Hepatic stellate cell (primary cell): ENCODE data around the gene ZFAND2B.

Source experiments
- DNase-seq: peaks from one replicate; pipeline ENCODE4 v3.0.0; 2011; ENCODE audit warnings: low spot score

ZFAND2B gene

DNA sequence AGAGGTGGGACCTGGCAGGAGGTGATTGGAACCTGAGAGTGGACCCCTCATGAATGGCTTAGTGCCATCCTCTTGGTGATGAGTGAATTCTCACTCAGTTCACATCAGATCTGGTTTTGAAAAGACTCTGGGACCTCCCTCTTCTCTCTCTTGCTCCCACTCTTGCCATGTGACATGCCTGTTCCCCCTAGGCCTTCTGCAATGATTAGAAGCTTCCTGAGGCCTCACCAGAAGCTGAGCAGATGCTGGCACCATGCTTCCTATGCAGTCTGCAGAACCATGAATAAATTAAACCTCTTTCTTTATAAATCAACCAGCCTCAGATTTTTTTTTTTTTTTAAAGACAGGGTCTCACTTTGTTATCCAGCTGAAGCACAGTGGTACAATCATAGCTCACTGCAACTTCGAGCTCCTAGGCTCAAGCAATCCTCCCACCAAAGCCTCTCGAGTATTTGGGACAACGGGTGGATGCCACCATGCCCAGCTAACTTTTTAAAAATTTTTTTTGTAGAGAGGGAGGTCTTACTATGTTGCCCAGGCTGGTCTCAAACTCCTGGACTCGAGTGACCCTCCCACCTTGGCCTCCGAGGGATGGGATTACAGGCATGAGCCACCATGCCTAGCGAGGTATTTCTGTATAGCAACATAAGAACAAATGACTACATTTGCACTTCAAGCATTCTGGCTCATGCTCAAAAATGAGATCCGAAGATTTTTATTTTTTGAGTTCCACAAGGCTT, 2.0 kb upstream of the ZFAND2B start:
- DNase-seq = no peak

DNA sequence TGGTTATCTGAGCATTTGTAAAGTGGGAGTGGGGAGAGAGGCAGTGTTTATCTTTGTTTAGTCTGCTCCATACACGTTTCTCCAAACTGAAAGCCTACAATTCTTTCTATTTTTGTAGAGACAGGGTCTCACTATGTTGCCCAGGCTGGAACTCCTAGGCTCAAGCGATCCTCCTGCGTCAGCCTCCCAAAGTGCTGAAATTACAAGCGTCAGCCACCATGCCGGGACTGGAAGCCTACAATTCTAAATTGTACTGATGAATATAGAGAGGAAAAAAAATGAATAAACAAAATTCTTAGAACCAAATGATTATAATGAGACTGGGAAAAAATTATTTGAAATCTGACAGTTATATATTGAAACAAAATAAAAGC, 1.4 kb upstream of the ZFAND2B start:
- no peak for DNase-seq

DNA sequence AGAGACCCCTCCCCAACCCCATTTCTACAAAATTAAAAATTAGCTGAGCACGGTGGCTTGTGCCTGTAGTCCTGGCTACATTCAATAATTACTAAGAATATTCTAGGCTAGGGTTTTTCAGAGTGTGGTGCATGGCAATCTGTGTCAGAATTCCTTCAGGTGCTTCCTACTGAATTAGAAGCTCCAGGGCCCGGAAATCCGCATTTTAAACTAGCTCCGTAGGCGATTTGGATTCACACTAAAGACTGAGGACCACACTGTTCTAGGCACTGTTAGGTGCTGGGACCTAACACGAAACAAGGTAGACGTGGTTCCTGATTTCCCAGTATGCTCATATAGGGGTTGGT, 628 bp upstream of the ZFAND2B start:
- DNase-seq = no peak

DNA sequence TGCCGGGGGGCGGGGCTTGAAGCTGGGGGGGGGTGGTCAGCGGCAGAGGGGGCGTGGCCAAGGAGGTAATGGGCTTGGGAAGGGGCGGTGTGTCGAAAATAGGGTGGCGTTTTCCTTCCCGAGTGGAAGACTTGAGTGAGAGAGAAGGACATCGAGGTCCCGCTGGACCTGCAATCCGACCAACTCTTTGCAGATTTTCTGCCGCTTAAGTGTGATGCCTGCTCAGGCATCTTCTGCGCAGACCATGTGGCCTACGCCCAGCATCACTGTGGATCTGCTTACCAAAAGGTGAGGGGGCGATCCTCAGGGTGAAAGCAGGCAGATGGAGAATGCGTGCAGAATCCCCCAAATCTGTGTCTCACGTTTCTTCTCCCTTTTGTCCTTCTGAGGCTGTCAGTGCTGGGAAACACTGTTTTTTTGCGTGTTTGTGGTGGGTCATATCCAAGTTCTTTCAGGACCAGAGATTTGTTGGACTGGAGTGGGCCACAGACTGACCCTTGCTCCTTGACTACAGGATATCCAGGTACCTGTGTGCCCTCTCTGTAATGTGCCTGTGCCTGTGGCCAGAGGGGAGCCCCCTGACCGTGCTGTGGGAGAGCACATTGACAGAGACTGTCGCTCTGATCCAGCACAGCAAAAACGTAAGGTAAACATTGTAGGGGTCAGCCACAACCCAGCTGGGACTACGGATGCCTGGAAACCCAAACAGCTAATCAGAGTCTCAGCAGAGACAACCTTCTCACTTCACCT, 727 bp downstream of the ZFAND2B start:
- DNase-seq = peak; percentile 31

DNA sequence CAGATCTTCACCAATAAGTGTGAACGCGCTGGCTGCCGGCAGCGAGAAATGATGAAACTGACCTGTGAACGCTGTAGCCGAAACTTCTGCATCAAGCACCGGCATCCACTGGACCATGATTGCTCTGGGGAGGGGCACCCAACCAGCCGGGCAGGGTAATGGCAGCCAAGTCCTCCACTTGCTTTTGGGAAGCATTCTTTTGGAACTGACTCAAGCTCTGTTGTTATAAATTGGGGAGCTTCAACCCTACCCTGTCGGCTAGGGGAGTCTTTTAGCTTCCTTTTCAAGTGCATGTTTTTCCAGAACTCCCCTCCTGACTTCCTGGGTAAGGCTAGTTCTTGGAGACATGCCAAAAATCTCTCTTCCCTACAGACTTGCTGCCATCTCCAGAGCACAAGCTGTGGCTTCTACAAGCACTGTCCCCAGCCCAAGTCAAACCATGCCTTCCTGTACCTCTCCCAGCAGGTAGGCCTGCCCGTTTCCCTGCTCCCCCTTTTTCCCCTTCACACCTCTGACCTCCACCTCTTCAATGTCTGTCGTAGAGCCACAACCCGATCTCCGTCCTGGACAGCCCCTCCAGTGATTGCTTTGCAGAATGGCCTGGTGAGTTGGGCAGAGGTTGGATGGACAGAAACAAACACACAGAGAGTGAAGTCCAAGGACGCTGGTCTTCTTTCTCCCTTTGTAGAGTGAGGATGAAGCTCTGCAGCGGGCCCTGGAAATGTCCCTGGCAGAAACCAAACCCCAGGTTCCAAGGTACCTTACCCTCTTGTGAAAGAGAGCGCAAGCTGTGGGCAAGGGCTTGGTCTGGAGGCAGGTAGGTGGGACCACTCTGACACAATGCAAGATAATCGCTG, 1.5 kb downstream of the ZFAND2B start:
- peak; percentile 83 for DNase-seq

DNA sequence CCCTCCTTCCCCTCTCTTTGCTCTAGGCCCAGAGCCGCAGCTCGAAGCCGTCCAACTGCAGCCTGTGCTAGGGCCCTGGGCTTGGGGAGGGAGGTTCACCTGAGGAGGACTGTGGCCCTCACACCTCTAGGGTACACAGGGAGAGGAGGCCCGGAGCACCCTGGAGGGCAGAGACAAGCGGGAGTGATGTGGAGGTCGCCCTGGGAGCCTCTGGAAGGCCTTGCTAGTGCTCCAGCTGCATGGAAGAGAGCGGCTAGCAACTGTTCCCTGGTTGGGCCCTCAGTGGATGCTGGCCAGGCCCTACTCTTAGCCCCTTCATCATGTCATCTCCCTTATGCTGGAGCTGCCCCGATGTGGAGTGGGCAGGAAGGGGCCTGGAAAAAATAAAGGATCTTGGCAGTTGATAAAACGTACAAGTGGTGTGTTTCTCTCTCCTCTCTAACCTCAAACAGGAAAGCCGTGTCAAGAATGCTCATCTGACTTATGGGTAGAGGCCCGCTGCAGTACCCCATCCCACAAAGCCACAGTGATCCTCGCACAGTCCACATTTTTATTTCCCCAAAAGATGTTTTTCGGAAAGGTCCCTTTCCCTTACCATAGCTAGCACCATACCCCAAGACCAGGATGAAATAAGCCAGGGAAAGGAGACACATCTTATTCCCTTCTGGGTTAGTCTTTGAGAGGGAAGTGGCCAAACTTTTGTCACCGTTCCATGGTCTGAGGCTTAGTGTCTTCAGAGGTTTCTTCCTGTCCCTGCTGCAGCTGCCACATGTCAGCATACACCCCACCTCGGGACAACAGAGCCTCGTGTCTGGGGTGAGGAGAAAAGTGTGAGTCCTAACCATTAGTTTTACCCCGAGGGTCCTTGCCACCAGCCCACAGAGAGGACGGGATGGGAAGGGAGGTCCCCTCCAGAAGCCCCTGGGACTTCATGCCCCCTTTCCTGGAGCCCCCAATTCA, 2.9 kb downstream of the ZFAND2B start:
- DNase-seq = no peak

DNA sequence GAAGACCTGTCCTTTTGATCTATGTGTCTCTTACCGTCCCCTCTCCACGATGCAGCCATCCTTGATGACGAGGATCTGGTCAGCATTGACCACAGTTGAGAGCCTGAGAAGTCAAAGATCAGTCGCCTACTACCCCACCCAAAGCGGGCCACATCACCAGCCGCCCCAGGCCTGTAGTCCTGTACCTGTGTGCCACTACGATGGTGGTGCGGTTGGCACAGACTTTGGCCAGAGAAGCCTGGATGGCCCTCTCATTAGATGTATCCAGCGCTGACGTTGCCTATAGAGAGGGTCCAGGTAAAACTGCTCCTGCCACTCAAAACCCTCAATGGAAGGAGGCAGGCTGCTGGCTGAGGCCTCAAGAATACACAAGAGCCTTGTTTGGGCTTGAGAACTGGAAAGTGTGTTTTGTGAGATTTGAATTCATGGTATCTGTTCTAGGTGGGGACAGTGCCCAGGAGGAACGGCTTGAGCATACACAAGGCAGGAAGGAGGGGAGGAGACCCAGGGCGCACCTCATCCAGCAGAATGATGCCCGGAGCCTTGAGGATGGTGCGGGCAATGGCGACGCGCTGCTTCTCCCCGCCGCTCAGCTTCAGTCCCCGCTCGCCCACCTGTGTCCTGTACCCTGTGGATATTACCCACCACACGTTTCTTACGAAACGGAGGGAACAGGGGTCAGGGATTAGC, 3.8 kb downstream of the ZFAND2B start:
- no peak for DNase-seq

DNA sequence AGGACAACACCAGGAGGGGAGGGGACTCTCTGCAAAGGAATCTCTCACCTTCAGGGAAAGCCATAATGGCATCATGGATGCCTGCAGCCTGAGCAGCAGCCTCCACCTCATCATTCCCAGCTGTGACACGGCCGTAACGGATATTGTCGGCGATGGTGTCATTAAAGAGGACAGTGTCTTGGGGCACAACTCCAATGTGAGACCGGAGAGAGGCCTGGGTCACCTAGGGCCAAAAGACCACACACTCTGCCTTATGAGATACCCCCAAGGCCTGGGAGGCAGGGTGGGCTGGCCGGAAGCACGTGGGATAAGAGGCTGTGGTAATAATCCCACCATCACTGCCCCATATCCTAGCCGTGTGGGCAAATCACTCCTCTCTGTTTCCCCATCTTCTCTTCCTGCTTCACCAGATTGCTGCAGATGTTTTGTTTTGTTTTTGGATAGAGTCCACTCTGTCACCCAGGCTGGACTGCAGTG, 4.3 kb downstream of the ZFAND2B start:
- DNase-seq = no peak

DNA sequence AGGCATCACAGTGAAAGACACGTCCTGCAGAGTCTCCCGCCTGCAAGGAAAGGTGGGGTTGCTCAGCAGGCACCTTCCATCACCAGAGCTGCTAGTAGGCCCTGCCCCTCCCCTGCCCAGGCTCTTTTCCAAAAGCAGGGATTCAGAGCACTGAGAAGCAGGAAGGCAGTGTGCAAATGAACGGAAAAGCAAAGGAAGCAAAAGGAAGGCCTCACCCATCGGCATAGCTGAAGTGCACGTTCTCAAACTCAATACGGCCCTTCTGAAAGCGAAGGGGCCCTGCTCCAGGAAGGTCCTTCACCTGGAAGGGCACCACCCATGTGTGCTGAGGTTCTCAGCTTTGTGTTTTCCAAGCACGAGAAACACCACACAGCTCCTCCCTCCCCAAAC, 6.4 kb downstream of the ZFAND2B start:
- no peak for DNase-seq

DNA sequence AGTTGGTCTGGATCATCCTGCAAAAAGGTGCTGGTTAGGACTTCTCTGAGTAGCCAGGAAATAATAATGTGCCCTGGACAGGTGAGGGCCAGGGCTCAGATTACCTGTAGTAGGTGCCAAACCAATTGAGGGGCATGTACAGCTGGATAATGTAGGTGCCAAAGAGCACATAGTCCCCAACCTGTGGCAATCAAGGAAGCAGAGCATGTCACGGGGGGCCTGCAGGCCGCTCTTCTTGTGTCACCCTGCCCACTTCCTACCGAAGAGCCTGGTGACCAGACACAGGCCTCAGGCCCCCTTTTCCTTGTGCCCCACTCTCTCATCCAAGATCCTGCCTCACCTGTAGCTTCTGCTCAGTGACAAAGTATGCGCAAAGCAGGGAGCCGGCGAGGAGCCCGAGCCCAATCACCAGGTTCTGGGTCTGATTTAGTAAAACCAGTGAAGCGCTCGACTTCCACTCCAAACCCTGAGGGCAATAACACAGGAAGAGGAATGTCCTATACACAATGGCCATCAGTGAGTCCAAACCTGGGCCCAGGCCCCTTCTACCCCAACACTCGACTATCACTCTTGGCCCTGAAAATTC, 7.0 kb downstream of the ZFAND2B start:
- DNase-seq = no peak

DNA sequence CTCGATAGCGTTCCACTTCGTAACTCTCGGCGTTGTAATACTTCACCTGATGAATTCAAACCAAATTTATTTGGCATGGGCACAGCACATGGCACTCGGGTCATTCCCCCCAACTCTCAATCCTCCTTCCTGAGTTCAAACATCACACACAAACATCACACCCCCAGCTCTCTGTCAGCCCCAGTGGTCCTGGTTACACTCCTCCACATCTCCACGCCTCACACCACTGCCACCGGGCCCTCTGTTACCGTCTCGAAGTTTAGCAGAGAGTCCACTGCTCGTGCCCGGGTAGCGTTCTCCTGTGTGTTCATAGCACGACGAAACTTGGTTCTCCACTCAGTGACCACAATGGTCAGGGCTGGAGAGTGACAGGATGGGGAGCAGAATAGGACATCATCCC, 7.6 kb downstream of the ZFAND2B start:
- no peak for DNase-seq

DNA sequence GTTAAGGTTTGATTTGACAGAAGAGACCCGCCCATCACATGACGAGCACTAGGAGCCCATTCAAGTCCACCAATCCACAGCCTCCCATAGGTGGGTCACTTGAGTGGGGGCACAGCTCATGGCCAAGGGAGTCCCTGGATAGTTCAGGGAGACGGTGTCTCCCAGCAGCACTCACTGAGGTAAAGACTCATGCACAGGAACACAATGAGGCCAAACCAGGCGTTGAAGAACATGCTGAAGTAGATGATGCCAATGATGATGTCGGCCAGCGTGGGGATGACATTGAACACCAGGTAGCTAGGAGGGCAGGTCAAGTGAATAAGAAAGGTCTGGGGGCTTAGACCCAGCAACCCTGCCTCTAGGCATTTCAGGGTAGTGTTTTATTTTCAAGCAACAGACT, 8.2 kb downstream of the ZFAND2B start:
- DNase-seq = no peak

DNA sequence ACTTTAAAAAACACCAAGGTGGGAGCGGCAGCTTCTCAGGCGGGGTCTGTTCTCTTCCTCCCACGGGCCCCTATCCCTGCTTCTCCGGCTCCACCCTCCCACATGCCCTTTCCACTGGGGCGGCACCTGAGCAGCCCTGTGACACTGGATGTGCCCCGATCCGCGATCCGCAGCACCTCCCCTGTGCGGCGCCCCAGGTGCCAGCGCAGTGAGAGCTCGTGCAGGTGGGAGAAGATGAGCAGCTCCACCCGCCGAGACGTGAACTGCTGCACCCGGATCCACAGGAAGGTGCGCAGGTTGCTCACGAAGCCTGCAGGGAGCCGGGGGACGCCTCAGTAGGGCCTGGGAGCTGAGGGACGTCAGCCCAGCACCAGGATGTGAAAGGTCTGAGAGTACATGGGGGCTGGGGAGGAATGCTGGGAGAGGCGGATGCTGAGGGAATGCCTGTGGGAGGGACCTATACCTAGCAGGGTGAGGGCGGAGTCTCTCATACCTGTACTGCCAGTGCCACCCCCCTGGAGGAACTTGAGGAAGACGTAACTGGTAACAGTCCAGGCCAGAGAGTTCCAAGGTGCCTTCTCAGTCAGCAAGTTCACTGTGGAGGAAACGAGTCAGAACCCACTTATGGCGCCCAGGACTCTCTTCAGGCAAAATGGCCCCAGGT, 9.4 kb downstream of the ZFAND2B start:
- DNase-seq = no peak

DNA sequence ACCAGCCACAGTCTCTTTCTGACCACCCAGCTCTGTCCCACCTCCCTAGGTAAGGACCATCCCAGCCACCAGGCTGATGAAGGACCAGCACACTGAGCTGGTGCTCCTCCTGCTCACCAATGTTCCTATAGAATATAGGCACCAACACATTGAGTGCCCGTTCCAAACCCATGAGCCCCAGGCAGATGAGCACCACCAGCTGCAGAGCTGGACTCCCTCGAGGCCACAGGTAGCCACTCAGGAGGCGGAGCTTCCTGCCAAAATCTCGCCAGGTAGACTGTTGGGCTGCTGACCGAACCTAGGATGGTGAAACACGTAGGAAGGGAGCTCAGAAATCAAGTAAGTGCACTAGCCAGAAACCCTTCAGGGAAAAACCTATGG, 9.9 kb downstream of the ZFAND2B start:
- DNase-seq = no peak

DNA sequence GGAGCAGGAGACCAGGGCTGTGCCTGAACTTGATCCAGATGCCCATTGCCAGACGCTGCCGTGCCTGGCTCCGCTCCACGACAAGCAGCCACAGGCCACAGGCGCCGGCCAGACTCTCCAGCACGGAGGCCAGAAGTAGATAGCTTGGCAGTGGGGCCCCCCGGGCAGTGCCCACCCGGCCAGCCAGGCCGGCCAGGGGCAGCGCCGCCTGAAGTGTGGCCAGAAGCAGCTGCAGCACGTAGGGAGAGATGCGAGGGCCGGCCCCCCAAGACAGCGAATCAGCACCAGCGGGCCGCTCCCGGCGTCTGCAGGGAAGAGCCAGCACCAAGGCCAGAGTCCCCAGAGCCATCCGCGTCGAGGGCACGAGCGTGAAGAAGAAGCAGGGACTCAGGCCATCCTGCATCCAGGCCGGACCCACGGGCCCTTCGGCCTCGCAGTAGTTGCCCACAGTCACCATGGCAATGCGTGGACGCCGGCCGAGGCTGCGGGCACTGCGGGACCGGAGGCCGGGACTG, 11.7 kb downstream of the ZFAND2B start:
- DNase-seq = peak; percentile 82

DNA sequence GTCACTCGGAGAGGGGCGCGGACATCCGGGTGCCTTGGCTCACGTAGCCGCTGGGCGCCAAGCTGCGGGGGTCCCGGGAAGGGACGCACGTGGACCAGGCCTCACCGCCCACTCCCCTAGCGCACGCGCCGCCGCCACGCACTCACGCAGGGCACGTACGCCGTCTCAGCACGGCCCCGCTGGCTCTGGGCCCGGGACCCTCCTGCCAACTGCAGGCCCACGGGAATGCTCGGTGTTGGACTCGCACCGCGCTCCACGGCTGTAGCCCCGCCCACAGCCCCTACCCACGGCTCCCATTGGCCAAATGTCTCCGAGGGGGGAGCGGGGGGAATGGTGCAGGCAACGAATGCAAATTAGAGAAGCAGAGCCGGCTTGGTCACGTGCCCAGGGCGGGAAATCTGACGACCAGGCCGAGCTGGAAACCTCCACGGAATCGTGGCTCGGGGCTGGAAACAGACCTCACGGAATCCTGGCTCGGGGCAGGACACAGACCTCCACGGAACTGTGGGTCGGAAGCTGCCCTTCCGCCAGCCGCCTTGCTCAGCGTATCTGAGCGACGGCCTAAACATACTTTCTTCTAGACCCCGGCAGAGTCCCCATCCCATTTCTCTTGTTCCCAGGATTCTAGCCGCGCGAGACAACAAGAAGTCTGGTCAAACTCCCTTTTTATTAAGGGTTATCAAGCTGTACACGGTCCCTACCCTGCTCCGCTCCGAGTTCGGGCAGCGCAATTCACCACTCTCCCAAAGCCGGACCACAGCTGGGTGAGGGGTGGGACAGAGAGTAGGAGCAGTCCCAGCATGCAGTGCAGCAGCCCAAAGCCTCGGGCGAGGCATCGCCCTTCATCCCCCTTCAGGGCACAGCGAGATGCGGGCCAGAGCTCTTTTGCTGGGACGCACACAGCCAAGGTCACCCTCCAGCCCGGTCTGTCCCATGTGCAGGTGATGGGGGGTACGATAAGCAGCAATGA, 12.4 kb downstream of the ZFAND2B start, which contains the start of gene ABCB6:
ABCB6 (minus strand) TSS at position 227 of the 970 bp plus-strand sequence. CDS start 285 bp downstream, outside the sequence.
- peak; percentile 97 for DNase-seq

DNA sequence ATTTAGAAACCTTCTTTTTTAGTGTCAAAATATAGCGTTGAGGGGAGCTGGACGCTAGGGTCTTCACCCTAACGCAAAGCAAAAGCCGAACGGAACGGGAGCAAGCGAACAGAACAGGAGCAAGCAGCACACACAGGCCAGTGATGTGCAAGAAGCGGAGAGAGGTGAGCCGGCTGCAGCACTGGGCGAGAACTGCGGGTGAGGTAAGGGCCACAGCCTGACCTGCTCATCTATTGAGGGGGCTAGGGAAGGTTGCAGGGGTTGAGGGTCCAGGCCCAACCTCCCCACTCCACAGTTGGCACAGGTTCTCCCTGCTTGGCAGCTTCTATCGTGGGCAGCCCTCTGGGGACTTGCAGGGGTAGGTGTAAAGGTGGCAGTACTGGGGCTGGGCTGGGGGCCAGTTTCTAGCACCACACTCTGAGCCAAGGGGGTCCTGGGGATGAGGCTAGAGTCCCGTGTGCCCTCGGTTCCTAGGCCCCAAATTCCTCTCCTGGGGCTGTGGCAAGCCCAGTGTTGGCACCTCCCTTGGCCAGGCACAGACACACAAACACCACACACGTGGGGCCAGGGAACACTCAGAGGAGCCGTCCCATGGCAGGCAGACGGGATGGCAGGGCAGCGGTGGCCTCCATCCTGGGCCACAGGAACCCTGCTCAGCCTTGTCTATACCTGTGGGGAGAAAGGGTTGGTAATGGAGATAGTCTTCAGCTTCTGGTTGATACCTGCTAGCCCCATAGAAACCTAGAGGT, 13.4 kb downstream of the ZFAND2B start:
- DNase-seq = no peak
